A549 treated with CpdA at 1 μM for 4 hours (cell line): ENCODE results near the gene TMEM209. TPM values are rescaled to one million over a fixed set of nuclear protein-coding genes. Genes with fewer than 3 reads are reported as not detected.

Source experiments
- total RNA-seq: library from RNA; stranded (reverse); fragments of 200-300 nt; extraction: Qiagen RNA extraction; gene quantifications from 5 replicates; pipeline ENCODE4 v1.2.3, GENCODE V29; 2022; ENCODE audit warnings: low read depth

Gene TMEM209
- total RNA-seq: 13.9 to 18.3 TPM (median 15.6 TPM) in 5 replicates

DNA sequence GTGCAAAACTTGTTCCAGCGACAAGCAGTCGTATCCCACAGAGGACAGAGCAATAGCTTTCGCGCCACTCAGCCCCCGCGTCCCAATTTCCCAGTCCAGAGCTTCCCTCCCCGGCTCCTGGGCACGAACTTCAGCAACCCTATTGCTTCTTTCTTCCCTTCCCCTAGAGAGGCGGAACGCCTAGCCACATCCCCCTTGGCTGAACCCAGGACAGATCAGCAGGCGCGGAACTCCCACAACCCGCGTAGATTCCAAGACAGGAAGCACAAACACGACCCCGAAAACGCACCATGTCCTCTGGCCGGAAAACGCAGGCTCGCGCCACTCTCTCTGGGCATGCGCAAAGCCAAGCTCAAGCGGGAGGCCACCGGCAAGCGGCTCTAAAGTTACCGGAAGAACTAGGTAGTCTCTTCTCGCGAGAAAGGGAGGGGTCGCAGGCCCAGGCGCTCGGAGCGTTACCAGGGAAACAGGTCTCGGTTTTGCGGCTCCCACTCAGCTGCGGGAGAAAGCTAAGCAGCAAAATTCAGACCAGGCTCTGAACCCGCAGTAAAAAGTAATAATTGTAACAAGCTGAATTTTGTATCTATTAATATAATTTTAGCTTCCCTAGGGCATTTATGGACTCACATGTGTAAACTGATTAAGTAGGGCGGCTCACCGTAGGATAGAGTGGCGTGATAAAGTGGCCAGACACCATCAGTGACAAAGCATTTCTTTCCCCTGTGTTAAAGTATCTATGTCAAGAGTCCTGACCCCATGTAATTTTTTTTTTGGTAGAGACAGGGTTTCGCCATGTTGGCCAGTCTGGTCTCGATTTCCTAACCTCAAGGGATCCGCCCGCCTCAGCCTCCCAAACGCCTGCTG is at the start of gene TMEM209:
TMEM209 (minus strand) TSS at position 323 of the 864 bp plus-strand sequence; CDS start at position 292, 31 bp downstream.

DNA sequence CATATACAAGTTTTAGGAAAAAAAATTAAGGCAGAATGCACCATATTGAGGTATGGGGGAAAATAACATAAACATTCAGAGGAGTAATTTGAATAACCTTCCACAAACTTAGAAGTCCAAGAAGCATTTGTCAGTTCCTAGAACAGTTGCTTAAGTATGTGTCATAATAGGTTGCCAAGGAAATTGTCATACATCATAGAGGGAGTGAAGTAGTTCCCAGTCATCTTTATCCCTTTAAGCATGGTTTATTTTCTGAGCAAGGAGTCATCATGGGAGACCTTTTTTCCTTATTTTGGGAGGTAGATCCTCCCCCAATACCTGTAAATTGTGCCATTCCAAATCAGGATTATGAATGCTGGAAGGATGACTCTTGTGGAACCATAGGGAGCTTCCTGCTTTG is 2.4 kb upstream of the TMEM209 start, which contains the start of gene SSMEM1:
SSMEM1 (plus strand) TSS at position 219 of the 400 bp plus-strand sequence; CDS start at position 270, 51 bp downstream.

Other genes with a start within 250 kb of the TMEM209 start
- 26.7 to 28.4 TPM (median 27.1 TPM) in 5 replicates for gene ZC3HC1, start 154.0 kb downstream of the TMEM209 start, total RNA-seq
- 11.4 to 17.9 TPM (median 14.7 TPM) in 5 replicates for gene KLHDC10, start 134.9 kb downstream of the TMEM209 start, total RNA-seq
- gene SSMEM1, start 2.5 kb upstream of the TMEM209 start, total RNA-seq: not detected in 5 replicates
- gene CPA2, start 61.5 kb upstream of the TMEM209 start, total RNA-seq: 0.08 to 0.20 TPM (median 0.09 TPM) in 3 of 5 replicates, not detected in the others
- 5.8 to 8.1 TPM (median 6.5 TPM) in 5 replicates for gene CPA4, start 87.8 kb upstream of the TMEM209 start, total RNA-seq
- not detected in 5 replicates for gene CPA5, start 139.4 kb upstream of the TMEM209 start, total RNA-seq
- gene CPA1, start 175.1 kb upstream of the TMEM209 start, total RNA-seq: not detected in 5 replicates
- gene CEP41, start 235.6 kb upstream of the TMEM209 start, total RNA-seq: 12.2 to 15.7 TPM (median 14.7 TPM) in 5 replicates